ENCODE measurements around the gene KIRREL2.
A peak's percentile ranks its signal among the peaks of the same experiment; 100 is the strongest.
"Not testable (repeated sequence)": the region's sequence is repeated elsewhere in the genome, so short reads cannot be mapped to it uniquely, and the experiment has no call there.

KIRREL2 gene

DNA sequence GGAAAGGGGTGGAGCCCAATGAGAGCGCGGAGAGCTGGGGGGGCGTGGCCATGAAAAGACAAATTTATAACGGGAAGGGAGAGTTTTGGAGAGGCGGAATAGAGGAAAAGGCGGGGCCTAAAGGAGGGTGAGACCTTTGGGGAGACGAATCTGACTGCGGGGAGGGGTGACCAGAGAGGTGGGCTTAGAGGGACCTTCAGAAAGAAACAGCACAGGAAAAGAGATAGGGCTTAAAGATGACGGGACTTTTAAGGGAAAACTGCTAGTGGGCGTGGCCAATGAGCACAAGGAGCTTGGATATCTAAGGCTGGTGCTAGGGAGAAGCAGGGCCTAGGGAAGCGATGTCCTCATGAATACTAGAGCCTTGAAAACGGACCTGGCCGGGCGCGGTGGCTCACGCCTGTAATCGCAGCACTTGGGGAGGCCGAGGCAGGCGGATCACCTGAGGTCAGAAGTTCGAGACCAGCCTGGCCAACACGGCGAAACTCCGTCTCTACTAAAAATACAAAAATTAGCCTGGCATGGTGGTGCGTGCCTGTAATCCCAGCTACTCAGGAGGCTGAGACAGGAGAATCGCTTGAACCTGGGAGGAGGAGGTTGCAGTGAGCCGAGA, 13.5 kb downstream of the KIRREL2 start:
- DNase-seq, result not testable (repeated sequence)

DNA sequence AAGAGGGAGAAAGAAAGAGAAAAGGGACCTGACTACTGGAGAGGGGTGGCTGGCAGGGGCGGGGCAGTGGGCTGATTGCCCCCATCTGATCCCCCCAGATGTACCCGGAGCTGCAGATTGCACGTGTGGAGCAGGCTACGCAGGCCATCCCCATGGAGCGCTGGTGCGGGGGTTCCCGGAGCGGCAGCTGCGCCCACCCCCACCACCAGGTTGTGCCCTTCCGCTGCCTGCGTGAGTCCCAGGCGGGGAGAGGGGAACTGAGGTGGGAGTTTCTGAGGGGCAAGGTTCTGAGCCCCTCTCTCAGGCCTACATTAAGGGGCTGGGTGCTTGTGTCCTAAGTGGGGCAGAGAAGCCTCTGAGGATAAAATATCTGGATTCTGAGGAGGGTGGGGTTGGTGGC, 14.1 kb downstream of the KIRREL2 start:
- DNase-seq, result no peak

DNA sequence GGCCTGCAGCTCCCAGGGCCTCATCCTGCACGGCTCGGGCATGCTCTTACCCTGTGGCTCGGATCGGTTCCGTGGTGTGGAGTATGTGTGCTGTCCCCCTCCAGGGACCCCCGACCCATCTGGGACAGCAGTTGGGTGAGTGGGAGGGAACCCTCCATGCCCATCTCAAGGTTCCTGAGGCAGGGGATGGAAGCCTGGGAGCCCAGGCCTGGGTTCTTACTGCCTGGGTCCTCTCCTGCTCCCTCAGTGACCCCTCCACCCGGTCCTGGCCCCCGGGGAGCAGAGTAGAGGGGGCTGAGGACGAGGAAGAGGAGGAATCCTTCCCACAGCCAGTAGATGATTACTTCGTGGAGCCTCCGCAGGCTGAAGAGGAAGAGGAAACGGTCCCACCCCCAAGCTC, 14.9 kb downstream of the KIRREL2 start:
- DNase-seq, result no peak

DNA sequence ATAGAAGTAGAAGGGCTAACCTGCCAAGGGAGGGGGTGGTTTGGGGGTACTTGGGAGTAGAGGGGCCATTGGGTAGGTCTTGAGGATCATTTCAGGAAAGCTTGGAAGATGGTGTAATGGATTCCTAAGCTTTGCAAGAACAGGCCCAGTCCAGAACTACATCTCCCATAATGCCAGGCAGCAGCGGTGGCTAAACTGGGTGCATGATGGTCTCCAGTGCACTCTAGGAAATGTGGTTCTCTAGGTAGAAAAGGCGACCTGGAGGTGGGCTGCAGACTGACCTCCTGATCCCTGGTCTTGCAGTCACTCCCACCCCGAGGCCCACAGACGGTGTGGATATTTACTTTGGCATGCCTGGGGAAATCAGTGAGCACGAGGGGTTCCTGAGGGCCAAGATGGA, 15.5 kb downstream of the KIRREL2 start:
- DNase-seq, result no peak

DNA sequence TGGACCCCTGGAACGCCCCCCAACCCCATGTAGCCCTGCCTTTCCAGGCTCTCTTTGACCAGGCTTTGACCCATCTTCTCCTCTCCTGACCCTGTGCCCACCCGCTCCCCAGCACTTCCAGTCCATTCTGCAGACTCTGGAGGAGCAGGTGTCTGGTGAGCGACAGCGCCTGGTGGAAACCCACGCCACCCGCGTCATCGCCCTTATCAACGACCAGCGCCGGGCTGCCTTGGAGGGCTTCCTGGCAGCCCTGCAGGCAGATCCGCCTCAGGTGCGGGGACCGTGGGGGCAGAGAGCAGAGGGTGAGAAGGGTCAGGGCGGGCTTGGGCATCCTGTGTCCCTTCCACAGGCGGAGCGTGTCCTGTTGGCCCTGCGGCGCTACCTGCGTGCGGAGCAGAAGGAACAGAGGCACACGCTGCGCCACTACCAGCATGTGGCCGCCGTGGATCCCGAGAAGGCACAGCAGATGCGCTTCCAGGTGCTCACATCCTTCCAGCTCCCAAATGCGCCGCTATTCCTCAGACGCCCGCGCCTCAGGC, 17.8 kb downstream of the KIRREL2 start:
- DNase-seq, result no peak

DNA sequence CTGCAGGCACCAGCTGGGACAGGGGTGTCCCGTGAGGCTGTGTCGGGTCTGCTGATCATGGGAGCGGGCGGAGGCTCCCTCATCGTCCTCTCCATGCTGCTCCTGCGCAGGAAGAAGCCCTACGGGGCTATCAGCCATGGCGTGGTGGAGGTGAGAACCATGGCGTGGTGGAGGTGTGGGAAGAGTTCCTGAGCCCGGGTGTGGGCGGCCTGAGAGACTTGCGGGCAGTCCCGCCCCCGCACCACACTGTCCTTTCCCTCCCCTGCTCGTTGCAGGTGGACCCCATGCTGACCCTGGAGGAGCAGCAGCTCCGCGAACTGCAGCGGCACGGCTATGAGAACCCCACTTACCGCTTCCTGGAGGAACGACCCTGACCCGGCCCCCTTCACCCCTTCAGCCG, 22.4 kb downstream of the KIRREL2 start:
- no peak for DNase-seq

DNA sequence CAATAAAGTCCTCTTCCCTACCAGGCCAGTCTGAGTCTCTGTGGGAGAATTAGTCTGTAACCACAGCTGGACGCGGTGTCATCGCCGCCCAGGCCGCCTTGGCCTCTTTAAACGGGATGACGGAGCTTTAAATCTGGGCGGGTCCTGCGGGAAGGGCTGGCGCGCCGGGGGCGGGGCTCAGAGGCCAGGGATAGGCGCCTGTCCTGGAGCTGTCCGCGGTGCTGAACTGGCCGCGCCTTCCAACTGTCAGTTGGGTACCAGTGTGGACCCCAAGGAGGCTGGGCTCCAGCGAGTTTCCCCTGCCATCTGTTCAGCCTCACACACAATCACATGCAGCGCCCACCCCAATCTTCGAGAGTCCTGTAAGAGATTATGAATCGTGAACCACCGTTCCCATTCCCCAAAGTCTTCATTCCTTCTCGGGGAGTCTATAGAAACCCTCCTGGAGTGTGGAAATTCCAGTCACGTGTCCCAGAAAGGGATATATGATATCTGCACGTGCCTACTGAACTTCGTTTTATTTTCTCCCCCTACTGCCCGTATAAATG, 23.1 kb downstream of the KIRREL2 start:
- DNase-seq, result peak; percentile 90

DNA sequence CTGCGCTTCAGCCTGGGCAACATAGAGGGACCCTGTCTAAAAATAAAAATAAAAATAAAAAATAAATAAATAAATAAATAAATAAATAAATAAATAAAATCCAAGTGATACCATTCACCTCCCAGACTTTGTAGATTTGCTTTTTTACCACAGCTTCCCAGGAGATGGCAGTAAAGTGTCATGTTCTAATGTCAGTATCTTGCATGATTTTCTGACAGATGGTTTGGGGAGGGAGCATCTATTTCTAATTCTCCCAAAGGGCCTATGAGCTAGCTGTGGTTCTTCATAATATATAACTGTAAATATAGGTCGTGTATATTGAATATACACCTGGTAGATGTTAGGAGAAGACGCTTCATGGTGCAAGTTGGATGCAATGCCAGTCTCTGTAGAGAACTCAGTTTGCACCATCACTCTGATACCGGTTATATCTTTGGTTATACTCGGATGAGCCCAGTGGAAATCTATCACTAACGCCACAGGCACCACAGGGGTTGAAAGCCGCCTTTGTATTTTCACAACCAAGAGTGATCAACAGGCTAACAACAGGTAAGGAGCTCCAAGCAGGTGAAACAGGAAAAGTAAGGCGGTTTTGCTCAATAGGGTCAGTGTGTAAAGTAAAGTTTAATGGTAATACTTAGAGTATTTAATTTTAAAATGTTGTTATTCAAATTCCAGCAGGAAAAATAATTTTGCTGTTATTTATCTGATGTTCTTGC, 25.6 kb downstream of the KIRREL2 start:
- DNase-seq, result peak; percentile 44

DNA sequence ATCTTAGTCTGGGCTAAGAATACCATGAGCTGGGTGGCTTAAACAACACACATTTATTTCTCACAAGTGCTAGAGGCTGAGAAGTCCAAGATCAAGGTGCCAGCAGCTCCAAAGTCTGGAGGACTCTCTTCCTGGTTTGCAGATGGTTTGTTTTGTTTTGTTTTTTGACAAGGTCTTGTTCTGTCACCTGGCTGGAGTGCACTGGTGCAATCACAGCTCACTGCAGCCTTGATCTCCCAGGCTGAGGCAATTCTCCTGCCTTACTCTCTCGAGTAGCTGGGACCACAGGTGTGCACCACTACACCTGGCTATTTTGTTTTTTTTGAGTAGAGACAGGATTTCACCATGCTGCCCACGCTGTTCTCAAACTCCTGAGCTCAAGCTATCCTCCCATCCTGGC, 27.2 kb downstream of the KIRREL2 start:
- DNase-seq, result no peak

DNA sequence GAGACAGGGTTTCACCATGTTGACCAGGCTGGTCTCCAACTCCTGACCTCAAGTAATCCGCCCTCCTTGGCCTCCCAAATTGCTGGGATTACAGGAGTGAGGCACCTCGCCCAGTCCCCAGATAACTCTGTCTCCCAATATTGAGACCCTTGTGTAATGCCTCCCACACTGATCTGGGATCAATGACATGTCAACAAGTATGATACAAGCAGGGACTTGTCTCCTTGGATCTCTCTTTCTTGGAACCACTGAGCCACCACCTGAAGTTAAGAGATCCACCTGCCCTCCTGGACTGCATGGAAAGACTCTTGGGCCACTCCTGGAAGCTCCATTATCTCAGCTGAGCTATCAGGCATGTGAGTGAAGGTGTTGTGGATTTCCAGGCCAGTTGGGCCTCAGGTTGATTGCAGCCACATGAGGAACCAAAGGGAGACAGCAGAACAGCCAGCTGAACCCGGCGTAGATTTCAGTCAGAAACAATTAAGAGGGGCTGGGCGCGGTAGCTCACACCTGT, 28.6 kb downstream of the KIRREL2 start:
- no peak for DNase-seq

DNA sequence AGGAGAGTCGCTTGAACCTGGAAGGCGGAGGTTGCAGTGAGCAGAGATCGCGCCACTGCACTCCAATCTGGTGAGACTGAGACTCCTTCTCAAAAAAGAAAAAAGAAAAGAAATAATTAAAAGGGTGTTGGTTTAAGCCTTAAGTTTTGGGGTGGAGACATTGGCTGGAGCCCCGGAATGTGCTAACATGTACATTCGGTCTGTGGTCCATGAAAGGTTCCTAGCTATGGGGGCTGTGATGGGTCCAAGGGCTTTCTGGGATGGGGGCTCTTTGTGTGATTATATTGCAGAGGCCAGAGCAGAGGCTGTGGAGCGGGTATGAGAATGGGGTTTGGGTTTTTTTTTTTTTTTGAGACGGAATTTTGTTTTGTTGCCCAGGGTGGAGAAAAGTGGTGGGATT, 29.2 kb downstream of the KIRREL2 start:
- no peak for DNase-seq

DNA sequence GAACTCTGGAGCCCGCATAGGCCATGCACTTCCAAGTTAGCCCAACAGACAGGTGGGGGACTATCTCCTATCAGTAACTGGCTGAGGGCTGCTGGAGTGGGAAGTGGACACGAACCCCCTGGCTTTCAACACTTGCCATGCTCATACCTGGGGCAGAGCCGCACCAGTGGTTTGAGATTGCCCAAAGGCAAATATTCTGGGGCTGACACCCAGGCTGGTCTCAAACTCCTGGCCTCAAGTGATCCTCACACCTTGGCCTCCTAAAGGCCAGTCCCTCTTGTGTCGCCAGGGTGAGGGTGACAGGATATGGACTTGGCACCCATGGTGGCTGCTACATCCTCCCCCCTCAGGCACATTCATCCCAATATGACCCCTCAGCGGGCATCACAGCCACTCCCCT, 30.5 kb downstream of the KIRREL2 start:
- no peak for DNase-seq

DNA sequence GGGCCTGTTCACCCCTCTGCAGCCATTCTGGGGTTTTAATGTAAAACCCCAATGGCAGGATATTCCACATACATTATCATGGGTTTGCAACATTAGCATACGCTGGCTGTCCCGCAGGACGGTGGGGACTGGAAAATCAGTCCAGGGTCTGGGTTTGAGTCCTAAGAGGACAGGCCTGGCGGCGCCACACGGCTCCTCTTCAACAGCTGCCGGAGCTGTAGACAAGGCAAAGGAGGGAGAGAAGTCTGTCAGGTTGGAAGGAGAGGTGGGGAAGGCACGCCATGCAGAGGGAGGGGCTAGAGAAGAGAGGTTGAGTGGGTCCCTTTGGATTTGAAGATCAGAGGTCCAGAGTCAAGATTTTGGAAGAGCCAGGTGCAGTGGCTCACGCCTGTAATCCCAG, 31.7 kb downstream of the KIRREL2 start:
- DNase-seq, result no peak

DNA sequence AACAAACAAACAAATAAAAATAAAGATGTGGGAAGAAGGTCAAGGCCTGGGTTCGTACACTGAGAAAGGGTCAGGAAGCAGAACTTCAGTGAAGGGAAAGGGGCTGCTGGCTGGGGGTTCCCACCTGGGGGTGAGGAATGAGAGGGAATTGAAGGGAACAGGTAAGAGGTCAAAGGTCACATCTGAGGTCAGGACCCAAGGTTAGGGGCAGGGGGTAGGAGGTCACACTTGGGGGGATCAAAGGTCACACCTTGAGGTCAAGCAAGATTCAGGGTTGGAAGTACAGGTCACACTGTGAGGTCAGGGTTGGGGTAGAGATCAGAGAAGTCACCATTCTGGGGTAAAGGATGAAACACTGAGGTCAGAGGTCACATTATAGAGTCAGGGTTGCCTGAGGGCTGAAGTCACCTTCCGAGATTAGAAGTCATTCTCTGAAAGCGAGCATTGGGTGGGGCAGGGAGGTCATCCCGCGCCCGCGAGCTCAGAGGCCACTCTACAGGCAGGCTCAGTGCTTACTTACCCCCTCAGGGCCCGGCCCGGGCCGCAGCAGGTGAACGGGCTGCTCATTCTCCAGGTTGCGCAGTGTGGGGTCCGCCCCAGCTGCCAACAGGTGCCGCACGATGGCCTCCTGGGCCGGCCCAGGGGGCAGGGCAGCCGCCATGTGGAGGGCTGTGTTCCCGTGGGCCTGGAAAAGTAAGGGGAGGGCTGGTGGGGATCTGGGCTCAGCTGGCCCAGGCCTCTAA, 32.8 kb downstream of the KIRREL2 start:
- no peak for DNase-seq

DNA sequence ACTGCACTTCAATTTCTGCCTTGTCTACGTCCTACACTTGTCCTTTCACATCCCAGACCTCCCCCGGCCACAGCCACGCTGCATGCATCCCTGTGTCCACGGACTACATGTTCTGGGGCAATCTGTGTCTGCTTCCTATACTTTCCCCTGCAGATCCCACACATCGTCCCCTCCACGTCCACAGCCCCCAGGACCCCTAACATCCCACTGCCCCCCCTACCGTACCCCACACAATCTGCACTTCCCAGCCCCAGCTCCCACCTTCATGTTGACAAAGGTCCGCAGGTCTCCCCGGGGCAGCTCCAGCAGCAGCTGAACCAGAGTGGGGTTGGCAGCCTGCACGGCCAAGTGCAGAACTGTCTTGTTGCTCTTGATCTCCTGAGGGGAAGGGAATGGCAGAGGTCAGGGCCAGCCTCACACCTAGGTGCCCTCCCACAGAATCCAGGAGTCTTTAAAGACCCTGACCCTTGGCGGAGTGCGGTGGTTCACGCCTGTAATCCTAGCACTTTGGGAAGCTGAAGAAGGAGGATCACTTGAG, 33.5 kb downstream of the KIRREL2 start:
- no peak for DNase-seq

DNA sequence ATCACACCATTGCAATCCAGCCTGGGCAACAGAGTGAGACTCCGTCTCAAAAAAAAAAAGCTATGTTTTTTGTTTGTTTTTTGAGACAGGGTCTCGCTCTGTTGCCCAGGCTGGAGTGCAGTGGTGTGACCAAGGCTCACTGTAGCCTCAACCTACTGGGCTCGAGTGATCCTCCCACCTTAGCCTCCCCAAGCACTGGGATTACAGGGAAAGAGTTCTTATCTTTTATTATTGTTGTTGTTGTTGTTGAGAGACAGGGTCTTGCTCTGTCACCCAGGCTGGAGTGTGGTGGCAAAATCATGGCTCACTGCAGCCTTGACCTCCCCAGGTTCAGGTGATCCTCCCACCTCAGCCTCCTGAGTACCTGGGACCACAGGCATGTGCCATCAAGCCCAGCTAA, 35.1 kb downstream of the KIRREL2 start:
- DNase-seq, result not testable (repeated sequence)

DNA sequence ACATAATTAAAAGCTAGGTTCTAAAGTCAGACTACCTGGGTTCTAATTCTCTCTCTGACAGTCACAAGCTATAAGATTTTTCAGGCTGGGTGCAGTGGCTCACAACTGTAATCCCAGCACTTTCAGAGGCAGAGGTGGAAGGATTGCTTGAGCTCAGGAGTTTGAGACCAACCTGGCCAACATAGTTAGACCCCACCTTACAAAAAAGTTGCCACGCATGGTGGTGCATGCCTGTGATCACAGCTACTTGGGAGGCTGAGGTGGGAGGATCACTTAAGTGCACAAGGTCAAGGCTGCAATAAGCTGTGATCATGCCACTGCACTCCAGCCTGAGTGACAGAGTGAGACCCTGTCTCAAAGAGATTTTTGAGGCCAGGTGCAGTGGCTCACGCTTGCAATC, 37.6 kb downstream of the KIRREL2 start:
- DNase-seq, result no peak

DNA sequence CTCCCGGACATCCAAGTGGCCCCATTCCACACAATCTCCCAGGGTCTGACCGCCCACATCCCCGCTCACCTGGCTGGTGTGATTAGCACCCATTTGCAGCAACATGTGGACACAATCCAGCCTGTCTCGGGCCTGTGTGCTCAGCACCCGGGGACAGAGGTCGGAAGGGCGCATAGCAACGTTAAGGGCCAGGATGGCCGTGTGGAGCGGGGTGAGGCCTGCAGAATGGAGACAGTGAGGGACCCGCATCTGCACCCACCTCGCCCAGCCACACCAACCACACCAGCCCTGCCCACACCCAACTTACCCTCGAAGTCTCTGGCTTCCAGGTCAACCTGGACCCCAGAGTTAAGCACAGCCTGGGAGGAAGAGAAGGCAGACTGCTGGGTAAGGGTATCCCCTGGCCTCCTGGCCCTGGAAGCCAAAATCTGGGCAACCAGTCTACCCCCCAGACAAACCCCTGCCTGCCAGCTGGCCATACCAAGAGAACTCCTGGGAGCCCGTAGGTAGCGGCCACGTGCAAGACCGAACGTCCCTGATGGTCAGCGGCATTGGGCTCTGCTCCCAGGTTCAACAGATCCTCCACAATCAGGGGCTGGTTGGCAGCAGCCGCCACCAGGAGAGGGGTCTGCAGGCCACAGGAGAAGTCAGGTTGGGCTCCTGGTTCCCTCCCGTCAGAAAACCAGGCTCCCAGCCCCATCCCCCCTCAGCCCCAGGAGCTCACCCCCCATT, 39.4 kb downstream of the KIRREL2 start:
- no peak for DNase-seq

DNA sequence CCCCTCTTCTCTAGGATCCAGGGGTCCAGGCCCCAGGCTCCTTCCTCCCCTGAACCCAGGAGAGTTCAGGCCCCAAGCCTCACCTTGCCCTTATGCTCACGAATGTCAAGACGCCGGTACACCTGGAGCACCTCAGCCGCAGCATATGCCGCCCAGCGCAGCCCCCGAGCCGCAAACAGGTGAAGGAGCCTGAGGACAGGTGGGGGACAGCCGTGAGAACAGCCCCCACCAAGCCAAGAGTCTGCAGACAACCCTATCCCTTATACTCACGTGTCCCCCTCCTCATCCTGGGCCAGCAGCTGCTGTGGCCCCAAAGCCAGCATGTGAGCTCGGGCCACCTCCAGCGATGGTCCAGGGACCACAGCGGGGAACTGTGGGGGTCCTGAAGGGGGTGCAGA, 39.9 kb downstream of the KIRREL2 start:
- DNase-seq, result no peak

DNA sequence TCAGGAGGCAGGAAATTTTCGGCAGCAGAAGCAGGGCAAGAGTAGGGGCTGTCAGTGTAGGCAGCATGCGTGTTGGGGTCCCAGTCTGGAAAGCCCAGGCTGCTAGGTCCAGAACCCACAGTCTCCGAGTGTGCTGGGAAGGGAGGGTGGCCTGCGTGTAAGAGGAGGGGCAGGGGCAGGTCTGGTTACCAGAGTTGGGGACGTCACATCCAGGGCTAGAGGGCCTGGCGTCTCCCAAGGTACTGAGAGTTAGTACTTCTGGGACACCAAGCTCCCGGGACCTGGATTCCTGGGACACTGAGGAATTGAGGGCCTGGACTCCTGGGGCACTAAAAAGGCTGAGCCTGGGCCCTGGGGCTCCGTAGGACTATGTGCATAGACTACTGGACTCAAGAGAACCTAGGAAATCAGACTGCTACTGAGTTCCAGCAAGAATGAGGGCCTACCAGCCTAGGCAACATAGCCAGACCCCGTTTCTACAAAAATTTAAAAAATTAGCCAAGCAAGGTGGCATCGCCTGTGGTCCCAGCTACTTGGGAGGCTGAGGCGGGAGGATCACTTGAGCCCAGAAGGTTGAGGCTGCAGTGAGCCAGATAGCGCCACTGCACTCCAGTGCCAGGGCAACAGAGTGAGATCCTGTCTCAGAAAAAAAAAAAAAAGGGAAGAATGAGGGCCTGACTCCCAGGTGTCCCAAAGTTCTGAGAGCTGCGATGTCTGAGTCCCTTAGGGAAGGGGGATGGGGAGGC, 41.2 kb downstream of the KIRREL2 start:
- DNase-seq, result no peak

DNA sequence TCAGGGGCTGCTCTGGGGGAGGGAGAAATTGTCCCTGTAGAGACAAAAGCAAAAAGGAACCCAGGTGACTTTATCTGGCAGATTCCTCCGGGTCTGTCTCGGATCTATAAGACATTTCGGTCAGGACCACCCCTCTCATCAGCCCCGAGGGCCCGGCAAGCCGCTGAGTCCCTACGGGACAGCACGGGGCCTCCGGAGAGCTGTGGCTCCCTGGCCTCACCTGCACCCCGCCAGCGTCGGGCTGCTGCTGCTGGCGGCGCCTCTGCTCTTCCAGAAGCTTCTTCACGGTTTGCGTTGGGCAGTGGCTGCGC, 41.7 kb downstream of the KIRREL2 start:
- no peak for DNase-seq

All from right hindlimb (tissue), 1 donor.